Activated naive CD8-positive, alpha-beta T cell (primary cell): Measurements from ENCODE around the gene TPCN1.

Source experiments
- H3K27ac Mint-ChIP-seq: one replicate; pipeline ENCODE4 v1.8.0; 2021; ENCODE audit warnings: mixed read lengths
- H3K27me3 Mint-ChIP-seq: one replicate; pipeline ENCODE4 v1.8.0; 2021; ENCODE audit warnings: mixed read lengths
- H3K36me3 Mint-ChIP-seq: one replicate; pipeline ENCODE4 v1.8.0; 2021; ENCODE audit warnings: mixed read lengths
- H3K4me1 Mint-ChIP-seq: one replicate; pipeline ENCODE4 v1.8.0; 2021; ENCODE audit warnings: low read depth, mixed read lengths
- H3K4me3 Mint-ChIP-seq: one replicate; pipeline ENCODE4 v1.8.0; 2021; ENCODE audit warnings: mild to moderate bottlenecking, mixed read lengths
- H3K9me3 Mint-ChIP-seq: one replicate; pipeline ENCODE4 v1.8.0; 2021; ENCODE audit warnings: low read depth, mixed read lengths

Gene TPCN1

DNA sequence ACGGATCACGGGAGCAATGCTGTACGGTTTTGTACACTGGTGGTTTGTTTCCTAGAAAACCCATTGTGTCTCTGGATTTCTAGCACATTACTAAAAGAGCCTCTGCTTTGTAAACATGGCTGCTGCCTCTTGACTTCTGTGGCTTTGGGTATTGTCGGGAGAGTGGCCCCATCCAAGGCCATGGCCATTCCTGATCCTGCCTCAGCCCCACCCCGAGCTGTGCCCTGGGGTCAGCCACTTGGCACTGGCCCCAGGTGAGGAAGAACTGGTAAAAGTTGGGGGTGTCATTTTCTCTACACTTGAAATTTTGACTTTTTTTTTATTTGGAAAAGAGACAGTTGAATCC, 77.2 kb downstream of the TPCN1 start:
- H3K9me3 Mint-ChIP-seq, result no peaks in the 10 kb centered on the region
- no peaks in the 10 kb centered on the region for H3K27me3 Mint-ChIP-seq
- H3K36me3 Mint-ChIP-seq, result peaks cover 6% of the 10 kb centered on the region
- no peak overlapping the region for H3K4me3 Mint-ChIP-seq
- H3K4me1 Mint-ChIP-seq, result peaks cover 14% of the 10 kb centered on the region
- H3K27ac Mint-ChIP-seq, result peak overlapping the region; percentile 58

DNA sequence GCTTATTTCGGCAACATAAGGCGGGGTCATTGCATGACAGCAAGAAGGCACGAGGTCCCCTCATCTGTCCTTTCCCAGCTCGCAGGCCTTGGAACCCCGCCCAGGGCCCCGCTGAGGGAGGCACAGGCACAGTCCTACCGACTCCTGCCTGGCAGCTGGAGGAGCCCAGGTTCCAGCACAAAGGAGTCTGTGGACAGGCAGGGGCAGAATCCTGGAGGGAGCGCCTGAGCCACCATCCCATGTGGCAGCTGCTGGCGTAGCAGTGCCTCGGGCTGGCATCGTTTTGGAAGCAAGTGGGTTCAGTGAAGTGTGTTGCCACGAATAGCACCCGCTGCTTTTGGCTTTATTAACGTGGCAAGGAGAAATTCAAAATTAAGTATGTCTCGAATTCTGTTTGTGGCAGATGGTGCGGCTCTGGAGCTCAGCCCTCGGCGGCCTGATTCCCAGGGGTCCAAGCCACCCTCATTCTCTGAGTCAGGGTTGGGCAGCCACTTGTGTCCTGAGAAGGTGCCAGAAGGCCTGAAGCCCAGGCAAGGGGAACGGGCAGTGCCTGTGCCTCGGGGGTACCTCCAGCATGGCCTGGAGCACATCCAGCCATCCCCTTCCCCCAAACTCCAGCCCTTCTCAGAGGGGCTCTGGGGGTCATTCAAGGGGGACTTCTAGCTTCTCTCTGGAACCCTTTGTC, 77.7 kb downstream of the TPCN1 start:
- Mint-ChIP-seq H3K4me3 (no peak overlapping the region), H3K27ac (no peak overlapping the region), H3K9me3 (no peaks in the 10 kb centered on the region), H3K36me3 (peaks cover 6% of the 10 kb centered on the region), H3K27me3 (no peaks in the 10 kb centered on the region), H3K4me1 (peaks cover 17% of the 10 kb centered on the region)

GRCh38 chr12:113299619-113300237, 78.5 kb downstream of the TPCN1 start:
- Mint-ChIP-seq H3K9me3 (no peaks in the 10 kb centered on the region), H3K36me3 (peaks cover 6% of the 10 kb centered on the region), H3K4me1 (peaks cover 17% of the 10 kb centered on the region), H3K27ac (peak overlapping the region; percentile 54), H3K27me3 (no peaks in the 10 kb centered on the region), H3K4me3 (no peak overlapping the region)

- Mint-ChIP-seq H3K27me3 (no peaks in the 10 kb centered on the region), H3K9me3 (no peaks in the 10 kb centered on the region), H3K27ac (peak overlapping the region; percentile 72), H3K36me3 (peaks cover 6% of the 10 kb centered on the region), H3K4me3 (no peak overlapping the region), H3K4me1 (peaks cover 17% of the 10 kb centered on the region)
These were observed 80.5 kb downstream of the TPCN1 start for GRCh38 chr12:113301811-113302210.

DNA sequence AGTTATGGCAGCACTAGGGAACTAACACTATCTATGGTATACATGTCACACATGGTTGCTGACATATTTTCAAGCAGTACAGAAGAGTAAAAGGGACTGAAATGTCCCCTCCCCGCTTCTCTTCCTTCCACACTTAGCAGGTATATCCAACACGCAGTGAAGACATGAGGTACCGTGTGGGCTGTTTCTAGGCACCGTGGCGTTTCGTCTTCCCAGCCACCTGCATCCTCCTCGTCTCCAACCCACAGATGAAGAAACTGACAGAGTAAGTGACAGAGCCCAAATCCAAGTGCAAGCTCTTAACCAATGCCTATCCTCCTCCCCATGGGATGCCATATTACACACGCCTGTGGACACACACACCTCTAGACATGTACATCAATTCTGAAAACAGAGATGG, 81.2 kb downstream of the TPCN1 start:
- H3K27me3 Mint-ChIP-seq, result no peaks in the 10 kb centered on the region
- H3K4me3 Mint-ChIP-seq, result peak overlapping the region; percentile 31

DNA sequence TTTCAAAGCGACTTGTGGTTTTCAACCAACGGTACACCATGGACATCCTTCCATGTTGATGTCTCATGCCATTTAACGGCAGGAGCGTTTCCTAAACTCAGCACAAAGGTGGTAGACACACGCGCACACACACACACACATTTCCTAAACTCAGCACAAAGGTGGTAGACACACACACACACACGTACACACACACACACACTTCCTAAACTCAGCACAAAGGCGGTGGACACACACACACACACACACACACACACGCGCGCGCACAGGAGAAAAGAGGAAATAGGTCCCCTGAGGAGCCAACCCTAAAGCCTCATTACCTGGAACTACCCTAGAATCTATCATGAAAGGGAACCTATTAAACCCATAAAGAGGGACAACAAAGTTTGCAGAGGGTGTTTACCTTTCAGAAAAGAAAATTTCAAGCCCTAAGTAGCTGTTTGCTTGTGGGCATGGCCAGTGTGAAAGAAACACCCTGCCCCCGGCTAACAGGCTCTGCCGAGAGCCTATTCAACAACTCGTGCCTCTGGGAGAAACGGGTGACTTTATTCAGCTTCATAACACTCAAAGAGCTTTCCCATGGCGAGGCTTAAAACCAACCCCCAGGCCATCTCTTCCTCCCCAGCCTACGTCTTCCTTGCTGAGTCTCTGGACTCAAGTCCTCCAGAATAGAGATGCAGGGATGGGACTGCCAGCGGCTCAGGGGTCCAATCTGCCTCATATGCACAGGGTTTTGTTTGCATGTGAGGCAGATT, 81.8 kb downstream of the TPCN1 start:
- no peaks in the 10 kb centered on the region for H3K27me3 Mint-ChIP-seq
- H3K4me3 Mint-ChIP-seq, result peak overlapping the region; percentile 31

More for the DNA sequence above, 81.2 kb downstream of the TPCN1 start:
- H3K36me3 Mint-ChIP-seq, result peaks cover 8% of the 10 kb centered on the region
- peak overlapping the region; percentile 65 for H3K27ac Mint-ChIP-seq
- peaks cover 17% of the 10 kb centered on the region for H3K4me1 Mint-ChIP-seq
- H3K9me3 Mint-ChIP-seq, result no peaks in the 10 kb centered on the region

GRCh38 chr12:113305281-113305856, 84.1 kb downstream of the TPCN1 start:
- Mint-ChIP-seq H3K27ac (no peak overlapping the region), H3K4me1 (peaks cover 17% of the 10 kb centered on the region), H3K4me3 (no peak overlapping the region), H3K36me3 (peaks cover 11% of the 10 kb centered on the region), H3K9me3 (no peaks in the 10 kb centered on the region), H3K27me3 (no peaks in the 10 kb centered on the region)

More for the DNA sequence above, 81.8 kb downstream of the TPCN1 start:
- Mint-ChIP-seq H3K36me3 (peaks cover 8% of the 10 kb centered on the region), H3K27ac (peak overlapping the region; percentile 65), H3K9me3 (no peaks in the 10 kb centered on the region), H3K4me1 (peaks cover 17% of the 10 kb centered on the region)

DNA sequence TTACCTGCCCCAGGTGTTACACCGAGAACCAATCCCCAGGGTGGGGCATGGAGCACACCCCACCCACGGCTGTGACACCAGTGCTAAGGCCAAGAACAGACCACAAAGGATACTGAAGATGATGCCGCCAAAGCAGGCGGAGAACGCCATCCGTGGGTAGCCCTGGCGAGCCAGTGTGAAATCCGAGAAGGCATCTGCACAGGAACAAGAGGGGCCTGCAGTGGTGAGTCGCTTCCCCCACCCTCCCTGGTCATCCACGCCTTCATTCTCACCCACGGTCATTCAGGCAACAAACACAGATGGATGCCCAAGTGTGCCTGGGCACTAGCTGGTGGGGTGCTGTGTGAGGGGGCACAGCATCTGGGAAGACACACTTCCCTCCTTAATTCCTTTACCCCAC, 85.1 kb downstream of the TPCN1 start:
- peaks cover 17% of the 10 kb centered on the region for H3K4me1 Mint-ChIP-seq
- no peaks in the 10 kb centered on the region for H3K27me3 Mint-ChIP-seq
- H3K9me3 Mint-ChIP-seq, result no peaks in the 10 kb centered on the region
- peaks cover 14% of the 10 kb centered on the region for H3K36me3 Mint-ChIP-seq
- no peak overlapping the region for H3K27ac Mint-ChIP-seq
- no peak overlapping the region for H3K4me3 Mint-ChIP-seq

- no peak overlapping the region for H3K4me3 Mint-ChIP-seq
- H3K36me3 Mint-ChIP-seq, result peaks cover 7% of the 10 kb centered on the region
- H3K27ac Mint-ChIP-seq, result peak overlapping the region; percentile 38
- H3K9me3 Mint-ChIP-seq, result no peaks in the 10 kb centered on the region
- no peaks in the 10 kb centered on the region for H3K27me3 Mint-ChIP-seq
- peaks cover 2% of the 10 kb centered on the region for H3K4me1 Mint-ChIP-seq
These were observed 89.2 kb downstream of the TPCN1 start for GRCh38 chr12:113310489-113310888.

DNA sequence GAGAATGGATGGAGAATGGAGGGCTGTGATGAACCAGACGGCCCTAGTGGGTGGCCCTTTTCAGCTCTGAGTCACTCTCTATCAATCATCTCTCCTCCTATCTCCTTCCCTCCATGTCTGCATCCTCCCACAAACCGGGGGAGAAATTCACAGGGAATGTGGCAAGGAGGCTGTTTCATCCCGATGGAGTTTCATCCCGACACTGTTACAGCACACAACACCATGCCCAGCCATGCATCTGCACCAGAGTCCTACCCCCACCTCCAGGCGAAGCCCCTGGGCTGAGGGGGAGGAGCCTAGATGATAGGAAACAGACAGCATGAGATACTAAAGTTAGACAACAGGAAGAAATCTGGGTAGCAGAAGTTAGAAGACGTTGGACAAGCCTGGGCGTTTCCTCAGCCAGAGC, 92.9 kb downstream of the TPCN1 start:
- Mint-ChIP-seq H3K36me3 (peaks cover 8% of the 10 kb centered on the region), H3K4me3 (no peak overlapping the region), H3K4me1 (peaks cover 2% of the 10 kb centered on the region), H3K27ac (no peak overlapping the region), H3K27me3 (no peaks in the 10 kb centered on the region), H3K9me3 (no peaks in the 10 kb centered on the region)

- Mint-ChIP-seq H3K4me1 (peaks cover 2% of the 10 kb centered on the region), H3K9me3 (no peaks in the 10 kb centered on the region), H3K4me3 (no peak overlapping the region), H3K27ac (no peak overlapping the region), H3K36me3 (peaks cover 10% of the 10 kb centered on the region), H3K27me3 (no peaks in the 10 kb centered on the region)
These were observed 94.1 kb downstream of the TPCN1 start for GRCh38 chr12:113315358-113315757.

DNA sequence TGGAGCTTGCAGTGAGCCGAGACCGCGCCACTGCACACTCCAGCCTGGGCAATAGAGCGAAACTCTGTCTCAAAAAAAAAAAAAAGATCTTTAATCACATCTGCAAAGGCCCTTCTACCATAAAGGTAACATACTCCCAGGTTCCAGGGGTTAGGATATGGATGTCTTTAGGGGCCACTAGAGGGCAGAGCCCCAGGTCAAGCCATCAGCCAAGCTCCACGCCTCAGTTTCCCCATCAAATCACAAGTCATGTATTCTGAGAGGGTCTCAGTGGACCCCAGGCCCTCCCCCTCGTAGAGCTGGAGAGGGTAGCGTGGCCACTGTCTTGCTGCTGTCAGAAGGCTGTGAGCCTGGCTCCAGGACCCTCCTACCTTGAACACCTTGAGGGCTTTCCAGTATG, 94.9 kb downstream of the TPCN1 start:
- H3K27me3 Mint-ChIP-seq, result no peaks in the 10 kb centered on the region
- no peak overlapping the region for H3K27ac Mint-ChIP-seq
- peaks cover 2% of the 10 kb centered on the region for H3K4me1 Mint-ChIP-seq
- no peak overlapping the region for H3K4me3 Mint-ChIP-seq
- peaks cover 7% of the 10 kb centered on the region for H3K36me3 Mint-ChIP-seq
- H3K9me3 Mint-ChIP-seq, result no peaks in the 10 kb centered on the region

GRCh38 chr12:113317122-113317521, 95.9 kb downstream of the TPCN1 start:
- H3K36me3 Mint-ChIP-seq, result peaks cover 7% of the 10 kb centered on the region

DNA sequence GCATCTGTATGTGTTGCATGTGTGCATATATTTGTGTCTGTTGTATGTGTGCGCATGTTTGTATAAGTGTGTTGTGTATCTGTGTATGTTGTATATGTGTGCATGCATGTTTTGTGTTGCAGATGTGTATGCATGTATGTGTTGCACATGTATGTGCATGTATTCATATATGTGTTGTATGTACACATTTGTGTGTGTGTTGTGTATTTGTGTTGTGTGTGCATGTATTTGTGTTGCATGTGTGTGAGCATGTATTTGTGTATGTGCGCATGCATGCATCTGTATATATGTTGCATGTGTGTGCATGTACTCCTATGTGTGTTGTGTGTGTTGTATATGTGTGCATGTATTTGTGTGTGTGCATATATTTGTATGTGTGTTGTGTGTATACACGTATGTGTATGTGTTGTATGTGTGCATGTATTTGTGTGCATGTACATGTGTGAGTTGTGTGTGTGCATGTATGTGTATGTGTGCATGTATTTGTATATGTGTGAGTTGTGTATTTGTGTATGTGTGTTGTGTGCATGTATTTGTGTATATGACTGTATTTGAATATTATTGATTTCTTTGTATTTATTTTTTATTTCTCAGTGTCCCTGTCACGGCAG, 96.9 kb downstream of the TPCN1 start:
- Mint-ChIP-seq H3K4me3 (no peak overlapping the region), H3K9me3 (no peaks in the 10 kb centered on the region), H3K4me1 (peaks cover 7% of the 10 kb centered on the region), H3K27me3 (no peaks in the 10 kb centered on the region), H3K27ac (no peak overlapping the region), H3K36me3 (peaks cover 7% of the 10 kb centered on the region)

More at GRCh38 chr12:113317122-113317521, 95.9 kb downstream of the TPCN1 start:
- no peak overlapping the region for H3K4me3 Mint-ChIP-seq
- no peaks in the 10 kb centered on the region for H3K9me3 Mint-ChIP-seq
- peaks cover 2% of the 10 kb centered on the region for H3K4me1 Mint-ChIP-seq
- H3K27ac Mint-ChIP-seq, result no peak overlapping the region
- H3K27me3 Mint-ChIP-seq, result no peaks in the 10 kb centered on the region
